CD4-positive, alpha-beta T cell treated with Interferon alpha-2 for 1 hour (primary cell): ENCODE results near the gene MRPL51.
"Not testable (repeated sequence)": the region's sequence is repeated elsewhere in the genome, so short reads cannot be mapped to it uniquely, and the experiment has no call there.

Experiments
- DNase-seq, 2 donors: peaks; one replicate each; pipeline ENCODE4 v3.0.0-alpha.2; 2020 to 2022

Gene MRPL51

DNA sequence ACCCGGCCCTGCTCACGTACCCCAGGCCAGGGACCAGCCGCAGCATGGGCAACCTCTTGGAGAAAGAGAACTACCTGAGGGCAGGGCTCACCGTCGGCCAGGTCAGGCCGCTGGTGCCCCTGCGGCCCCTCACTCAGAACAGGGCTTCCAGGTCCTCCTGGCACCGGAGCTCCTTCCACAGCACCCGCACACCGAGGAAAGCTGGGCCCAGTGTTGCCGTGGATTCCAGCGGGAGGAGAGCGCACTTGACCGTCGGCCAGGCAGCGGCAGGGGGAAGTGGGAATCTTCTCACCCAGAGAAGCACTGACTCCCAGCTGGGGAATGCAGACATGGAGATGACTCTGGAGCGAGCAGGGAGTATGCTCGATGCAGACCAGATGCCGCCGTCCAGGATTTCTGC lies 14.6 kb downstream of the MRPL51 start:
- no peak for DNase-seq

DNA sequence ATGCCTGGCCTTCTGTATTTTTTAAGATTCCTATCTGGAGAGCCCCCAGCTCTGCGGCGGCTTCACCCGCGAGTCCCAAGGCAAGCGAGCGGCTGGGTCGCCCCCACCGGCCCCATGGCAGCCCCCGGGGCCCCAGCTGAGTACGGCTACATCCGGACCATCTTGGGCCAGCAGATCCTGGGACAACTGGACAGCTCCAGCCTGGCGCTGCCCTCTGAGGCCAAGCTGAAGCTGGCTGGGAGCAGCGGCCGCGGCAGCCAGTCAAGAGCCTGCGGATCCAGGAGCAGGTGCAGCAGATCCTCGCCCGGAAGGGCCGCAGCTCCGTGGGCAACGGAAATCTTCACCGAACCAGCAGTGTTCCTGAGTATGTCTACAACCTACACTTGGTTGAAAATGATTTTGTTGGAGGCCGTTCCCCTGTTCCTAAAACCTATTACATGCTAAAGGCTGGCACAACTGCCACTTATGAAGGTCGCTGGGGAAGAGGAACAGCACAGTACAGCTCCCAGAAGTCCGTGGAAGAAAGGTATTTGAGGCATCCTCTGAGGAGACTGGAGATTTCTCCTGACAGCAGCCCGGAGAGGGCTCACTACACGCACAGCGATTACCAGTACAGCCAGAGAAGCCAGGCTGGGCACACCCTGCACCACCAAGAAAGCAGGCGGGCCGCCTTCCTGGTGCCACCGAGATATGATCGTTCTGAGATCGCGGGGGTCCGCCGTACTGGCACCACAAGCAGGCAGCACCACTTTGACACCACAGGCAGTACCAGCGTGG lies 15.3 kb downstream of the MRPL51 start:
- DNase-seq: not testable (repeated sequence)

DNA sequence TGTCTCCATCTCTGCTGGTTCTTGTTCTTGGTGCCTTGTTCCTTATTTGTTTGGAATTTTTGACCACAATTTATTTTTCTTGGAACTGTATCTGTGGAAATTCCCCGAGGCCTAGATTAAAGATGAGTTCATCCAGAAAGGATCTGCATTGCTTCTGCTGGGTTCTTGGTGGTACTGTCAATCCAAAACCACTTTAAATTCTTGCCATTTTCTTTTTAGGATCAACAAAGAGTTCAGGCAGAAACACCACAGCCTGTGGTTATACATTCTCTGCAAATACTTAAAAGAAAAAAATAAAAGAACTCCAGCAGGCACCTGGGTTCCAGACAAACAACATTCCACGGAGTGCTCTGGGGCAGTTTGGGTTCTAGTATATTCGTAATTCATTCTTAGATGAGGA lies 16.6 kb downstream of the MRPL51 start:
- no peak for DNase-seq

DNA sequence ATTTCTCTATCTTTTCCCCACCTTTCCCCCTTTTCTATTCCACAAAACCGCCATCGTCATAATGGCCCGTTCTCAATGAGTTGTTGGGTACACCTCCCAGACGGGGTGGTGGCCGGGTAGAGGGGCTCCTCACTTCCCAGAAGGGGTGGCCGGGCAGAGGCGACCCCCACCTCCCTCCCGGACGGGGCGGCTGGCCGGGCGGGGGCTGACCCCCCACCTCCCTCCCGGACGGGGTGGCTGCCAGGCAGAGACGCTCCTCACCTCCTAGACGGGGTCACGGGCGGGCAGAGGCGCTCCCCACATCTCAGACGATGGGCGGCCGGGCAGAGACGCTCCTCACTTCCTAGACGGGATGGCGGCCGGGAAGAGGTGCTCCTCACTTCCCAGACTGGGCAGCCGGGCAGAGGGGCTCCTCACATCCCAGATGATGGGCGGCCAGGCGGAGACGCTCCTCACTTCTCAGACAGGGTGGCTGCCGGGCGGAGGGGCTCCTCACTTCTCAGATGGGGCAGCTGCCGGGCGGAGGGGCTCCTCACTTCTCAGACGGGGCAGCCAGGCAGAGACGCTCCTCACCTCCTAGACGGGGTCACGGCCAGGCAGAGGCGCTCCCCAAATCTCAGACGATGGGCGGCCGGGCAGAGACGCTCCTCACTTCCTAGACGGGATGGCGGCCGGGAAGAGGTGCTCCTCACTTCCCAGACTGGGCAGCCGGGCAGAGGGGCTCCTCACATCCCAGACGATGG lies 17.7 kb downstream of the MRPL51 start:
- DNase-seq: not testable (repeated sequence)

DNA sequence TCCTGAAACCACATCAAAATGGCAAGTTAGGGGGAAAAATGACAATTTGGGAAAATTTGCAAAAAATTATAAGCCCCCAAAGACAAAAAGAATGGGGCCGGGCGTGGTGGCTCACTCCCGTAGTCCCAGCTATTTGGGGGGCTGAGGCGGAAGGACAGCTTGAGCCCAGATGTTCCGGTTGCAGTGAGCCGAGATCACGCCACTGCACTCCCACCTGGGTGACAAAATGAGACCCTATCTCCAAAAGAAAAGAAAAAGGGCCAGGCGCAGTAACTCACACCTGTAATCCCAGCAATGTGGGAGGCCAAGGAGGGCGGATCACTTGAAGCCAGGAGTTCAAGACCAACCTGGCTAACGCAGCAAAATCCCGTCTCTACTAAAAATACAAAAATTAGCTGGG lies 20.6 kb downstream of the MRPL51 start:
- no peak for DNase-seq

DNA sequence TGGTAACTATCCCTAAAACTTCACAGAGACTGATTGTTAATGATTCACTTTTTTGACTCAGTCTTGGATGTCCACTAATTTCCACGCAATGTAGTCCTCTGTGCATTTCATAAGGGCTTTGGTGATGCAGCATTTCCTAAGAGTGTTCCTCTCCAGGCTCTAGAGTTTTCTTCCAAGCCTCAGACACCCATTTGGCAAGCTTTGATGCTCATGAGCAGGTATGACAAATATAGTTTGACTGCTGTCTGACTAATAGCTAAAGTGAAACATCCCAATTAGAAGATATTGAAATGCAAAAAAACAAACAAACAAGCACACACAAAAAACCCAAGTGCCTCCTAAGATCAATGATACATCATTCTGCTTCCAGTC lies 21.1 kb downstream of the MRPL51 start:
- DNase-seq: no peak

DNA sequence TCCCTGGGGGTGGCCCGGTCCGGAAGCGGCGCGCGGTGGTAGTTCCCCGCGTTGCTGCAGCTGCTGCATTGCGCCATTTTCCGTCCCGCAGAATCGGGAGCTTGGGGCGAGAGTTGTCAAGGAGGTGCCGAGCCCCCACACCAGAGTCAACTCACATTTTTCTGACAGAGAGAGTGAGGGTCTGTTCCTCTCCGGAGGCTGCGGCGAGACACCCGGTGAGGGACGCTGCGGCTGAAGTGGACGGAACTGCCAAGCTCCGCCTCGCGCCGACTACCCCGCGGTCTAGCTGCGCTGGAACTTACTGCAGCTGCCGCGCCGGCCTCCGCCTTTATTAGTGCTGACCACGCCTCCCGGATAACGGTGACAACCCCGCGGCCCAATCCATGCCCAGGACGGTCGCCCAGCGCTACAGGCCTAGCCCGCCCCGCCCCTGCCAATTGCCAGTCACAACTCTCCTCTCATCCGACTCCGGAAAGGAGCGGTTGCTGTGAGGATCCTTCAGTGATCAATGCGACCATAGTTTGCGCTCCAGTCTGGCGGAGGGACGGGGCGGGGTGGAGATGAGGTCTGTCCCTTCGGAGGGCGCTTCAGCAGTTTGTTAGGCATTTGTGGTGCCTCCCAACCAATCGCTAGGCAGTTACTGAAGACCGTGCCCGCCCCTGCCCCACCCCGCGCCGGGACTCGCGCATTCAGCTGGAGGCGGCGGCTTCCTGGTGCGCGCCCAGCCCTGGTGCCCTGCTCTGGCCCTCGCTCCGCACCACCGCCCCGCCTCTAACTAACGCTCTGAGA lies 22.5 kb downstream of the MRPL51 start, which contains the start of gene VAMP1:
Gene VAMP1, minus strand, starts transcription at position 303 of the 789 bp plus-strand sequence. Its CDS starts 146 bp downstream, at position 157.
- DNase-seq: peak; percentile 94 to 96

DNA sequence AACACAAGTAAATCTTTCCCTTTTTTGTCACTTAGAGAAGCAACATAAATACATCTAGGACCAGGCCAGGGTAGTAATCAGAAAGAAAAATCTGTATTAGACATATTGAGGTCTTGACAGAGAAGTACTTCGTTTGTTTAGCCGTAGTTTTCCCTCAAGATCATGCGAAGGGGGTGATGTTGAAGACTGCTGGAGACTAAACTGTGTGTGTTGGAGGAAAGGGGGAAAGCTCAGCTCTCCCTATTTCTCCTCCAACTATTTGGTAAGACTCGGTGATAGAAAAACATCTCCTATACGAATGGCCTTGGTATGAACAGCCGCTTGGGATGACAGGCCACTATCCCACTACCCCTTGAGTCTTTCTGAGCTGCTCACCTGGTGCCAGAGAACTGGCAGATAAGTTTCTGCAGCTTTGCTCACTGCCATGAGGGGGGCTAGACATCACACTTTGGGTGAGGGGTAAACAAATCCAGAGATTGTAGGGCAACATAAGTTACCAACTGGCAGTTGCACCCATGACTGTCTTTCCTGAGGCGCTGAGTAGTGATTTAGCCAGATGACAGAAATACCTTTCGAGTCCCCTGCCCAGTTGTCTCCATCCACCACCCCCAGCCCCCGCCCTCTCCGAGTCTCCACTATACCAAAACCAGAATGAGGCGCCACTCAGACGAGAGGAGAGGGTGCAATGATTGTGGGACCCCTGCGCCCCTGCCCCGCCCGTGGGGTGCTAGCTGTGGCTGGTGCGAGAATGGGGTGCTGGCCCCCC lies 23.3 kb downstream of the MRPL51 start:
- no peak for DNase-seq

DNA sequence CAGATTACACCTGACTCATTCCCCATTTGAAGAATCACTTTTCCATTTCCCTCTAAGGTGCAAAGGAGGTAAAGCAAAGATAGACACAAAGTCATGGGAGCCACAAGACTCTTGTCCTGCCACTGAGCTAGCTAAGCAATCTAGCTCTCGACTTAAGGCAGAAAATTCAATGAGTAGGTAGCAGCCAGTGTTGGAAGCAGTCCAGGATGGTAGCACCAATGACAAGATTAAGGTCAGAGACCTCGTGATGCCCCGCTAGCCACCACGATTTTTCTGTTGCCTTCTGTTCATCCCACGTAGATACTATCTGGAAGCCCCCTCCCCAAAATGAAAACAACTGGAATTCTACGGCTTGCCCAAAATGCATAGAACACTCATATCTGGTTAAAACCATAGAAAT lies 24.0 kb downstream of the MRPL51 start:
- no peak for DNase-seq

DNA sequence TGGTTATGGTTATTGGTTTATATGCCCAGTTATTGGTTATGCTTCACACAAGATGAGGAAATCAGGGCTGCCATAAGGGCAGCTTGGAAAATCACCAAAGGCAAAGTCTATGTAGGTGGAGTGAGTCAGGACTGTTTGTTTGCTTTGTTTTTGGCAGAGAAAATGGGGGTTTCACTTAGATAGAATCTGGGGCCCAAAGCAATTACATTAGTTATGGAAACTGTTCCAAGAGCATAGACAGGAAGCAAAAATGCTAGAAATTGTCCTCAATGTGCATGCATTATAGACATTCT lies 24.8 kb downstream of the MRPL51 start:
- DNase-seq: no peak

DNA sequence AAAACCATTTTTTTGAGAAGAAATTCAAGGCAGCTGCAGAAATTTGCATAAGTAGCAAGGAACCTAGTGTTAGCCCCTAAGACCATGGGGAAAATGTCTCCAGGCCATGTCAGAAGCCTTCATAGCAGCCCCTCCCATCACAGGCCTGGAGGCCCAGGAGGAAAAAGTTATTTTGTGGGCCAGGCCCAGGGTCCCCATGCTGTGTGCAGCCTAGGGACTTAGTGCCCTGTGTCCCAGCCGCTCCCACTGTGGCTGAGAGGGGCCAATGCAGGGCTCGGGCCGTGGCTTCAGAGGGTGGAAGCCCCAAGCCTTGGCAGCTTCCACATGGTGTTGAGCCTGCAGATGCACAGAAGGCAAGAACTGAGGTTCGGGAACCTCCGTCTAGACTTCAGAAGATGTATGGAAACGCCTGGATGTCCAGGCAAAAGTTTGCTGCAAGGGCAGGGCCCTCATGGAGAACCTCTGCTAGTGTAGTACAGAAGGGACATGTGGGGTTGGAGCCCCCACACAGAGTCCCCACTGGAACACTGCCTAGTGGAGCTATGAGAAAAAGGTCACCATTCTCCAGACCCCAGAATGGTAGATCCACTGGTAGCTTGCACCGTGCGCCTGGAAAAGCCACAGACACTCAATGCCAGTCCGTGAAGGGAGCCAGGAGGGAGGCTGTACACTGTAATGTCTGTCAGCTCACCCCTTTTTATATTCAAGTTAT lies 25.3 kb downstream of the MRPL51 start:
- DNase-seq: not testable (repeated sequence)

DNA sequence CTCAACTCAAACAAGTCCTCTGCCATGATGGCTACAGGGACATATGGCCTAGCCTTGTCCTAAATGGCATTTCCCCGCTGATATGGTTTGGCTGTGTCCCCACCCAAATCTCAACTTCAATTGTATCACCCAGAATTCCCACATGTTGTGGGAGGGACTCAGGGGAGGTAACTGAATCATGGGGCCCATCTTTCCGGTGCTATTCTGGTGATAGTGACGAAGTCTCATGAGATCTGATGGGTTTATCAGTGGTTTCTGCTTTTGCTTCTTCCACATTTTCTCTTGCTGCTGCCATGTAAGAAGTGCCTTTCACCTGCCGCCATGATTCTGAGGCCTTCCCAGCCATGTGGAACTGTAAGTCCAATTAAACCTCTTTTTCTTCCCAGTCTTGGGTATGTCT lies 26.3 kb downstream of the MRPL51 start:
- DNase-seq: not testable (repeated sequence)

DNA sequence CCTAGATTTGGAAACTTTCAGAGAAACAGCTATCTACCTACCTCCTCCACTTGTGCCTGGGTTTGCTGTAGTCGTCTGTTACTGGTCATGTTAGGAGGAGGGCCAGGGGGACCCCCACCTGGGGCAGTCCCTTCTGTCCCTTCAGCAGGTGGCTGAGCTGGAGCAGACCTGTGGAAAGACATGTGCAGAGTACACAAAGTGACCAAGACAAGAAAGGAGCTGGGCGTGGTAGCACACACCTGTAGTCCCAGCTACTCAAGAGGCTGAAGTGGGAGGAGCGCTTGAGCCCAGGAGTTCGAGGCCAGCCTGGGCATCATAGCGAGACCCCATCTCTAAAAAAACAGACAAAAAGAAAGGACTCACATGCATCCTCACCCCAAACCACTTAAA lies 26.9 kb downstream of the MRPL51 start:
- no peak for DNase-seq

DNA sequence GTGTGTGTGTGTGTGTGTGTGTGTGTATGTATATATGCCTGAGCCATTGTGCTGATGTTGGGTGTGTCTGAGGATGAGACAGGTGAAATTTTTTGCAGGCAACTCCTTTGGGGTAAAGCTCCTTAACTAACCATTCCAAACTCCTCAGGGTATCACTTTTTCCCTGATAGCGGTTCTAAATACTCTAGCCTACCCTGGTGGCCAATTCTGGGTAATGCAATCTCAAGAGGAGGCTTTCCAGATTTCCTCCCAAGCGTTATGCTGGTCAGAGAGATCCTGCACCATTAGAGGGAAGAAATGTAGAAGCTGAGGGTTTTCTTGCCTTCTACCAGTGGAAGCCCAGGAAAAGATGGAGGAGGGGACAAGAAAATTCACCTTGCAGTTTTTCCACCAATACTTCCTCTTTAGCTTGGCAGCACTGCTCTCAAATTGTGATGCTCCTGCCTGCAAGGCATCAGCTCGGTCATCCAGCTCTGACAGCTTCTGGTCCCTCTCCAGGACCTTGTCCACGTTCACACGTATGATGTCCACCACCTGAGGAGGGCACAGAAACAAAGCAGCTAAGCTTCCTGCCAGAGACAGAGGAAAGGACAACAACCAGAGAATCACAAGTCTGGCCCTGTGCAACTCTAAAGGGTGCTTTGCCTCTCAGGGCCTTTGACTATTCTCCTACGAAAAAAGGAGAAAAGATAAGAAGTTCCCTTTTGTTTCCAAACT lies 27.4 kb downstream of the MRPL51 start:
- peak; percentile 35 to 73 for DNase-seq

DNA sequence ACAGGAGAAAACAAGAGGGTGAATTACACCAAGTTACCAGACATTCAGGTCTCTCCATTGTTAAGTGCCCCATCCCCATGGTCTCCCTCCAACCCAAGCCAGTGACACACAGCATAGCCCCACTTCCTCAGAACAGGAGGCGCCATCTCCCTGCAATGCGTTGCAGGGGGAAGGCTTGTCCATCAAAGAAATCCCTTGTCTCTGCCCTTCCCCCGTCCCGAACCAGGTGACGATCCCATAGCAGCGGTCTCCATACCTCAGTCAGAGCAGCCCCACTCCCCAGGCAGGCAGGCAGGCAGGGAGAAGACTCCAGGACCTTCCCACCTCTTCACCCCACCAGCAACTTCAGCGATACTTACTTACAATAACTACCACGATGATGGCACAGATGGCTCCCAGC lies 28.5 kb downstream of the MRPL51 start:
- DNase-seq: no peak

DNA sequence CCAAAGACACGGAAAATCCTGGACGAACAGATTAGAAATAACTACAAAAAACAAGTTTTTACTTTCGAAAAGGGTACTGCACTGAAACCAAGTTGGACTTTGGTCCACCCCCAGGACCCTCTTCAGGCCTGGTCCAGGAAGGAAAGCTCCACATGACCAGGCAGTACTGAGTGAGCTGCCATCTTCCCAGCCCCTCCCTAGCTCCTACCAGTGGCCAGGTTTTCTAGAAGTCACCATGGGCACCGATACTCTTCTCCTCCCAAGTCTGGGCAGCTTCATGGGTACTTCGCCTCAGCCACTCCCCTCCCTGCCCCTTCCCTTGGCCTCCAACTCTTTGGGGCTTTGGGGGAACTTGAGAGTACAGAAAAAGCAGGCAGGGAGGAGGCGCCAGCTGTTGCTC lies 29.2 kb downstream of the MRPL51 start:
- no peak for DNase-seq

DNA sequence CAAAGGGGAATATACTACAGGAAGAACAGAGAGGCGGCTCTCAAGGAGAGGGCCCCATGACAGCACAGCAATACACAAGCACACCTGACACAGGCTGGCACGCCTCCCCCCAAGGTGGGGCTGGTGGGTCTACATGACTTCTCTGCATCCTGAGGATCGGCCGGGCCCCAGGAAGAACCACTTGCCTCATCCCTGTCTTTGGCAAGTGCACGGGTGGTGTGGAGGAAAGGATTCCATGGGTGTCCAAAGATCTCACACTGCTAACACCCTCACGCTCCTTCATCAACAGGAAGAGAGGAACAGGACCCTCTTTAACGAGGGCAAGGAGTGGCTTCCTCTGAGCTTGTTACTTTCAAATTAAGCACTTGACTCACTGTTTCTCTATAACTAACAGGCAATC lies 29.8 kb downstream of the MRPL51 start:
- DNase-seq: no peak

DNA sequence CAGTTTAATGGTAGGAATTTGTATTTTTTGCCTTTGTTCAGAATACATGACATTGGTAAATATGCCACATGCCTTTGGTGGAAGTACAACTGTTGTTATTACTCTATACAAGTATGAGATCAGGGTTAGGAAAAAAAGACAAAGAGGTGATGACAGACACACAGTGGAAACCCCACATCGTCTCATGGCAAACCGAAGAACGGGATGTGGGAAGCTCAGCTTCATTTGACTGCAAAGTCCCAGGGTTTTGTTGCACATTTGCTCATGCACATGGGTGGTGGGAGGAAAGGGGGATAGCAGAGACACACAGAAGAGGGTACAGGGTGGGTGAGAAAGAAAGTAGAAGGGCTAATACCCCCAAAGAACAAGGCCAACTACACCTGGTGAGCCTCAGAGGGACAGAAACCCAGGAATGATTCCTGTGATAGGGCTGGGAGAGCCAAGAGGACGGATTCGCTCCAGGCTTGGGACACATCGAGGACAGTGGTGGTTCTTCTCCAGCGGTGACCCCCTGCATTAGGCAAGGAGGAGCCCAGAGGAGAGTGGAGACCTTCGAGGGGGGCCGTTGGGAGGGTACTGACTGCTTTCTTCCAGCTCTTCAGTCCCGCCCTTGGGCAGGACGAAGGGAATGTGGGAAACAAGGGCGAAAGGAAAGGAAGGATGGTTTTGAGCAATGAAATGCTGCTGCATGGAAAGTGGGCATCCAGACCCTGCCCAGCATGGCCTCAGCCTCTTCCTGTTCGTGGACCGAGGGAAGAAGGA lies 30.6 kb downstream of the MRPL51 start:
- no peak for DNase-seq

DNA sequence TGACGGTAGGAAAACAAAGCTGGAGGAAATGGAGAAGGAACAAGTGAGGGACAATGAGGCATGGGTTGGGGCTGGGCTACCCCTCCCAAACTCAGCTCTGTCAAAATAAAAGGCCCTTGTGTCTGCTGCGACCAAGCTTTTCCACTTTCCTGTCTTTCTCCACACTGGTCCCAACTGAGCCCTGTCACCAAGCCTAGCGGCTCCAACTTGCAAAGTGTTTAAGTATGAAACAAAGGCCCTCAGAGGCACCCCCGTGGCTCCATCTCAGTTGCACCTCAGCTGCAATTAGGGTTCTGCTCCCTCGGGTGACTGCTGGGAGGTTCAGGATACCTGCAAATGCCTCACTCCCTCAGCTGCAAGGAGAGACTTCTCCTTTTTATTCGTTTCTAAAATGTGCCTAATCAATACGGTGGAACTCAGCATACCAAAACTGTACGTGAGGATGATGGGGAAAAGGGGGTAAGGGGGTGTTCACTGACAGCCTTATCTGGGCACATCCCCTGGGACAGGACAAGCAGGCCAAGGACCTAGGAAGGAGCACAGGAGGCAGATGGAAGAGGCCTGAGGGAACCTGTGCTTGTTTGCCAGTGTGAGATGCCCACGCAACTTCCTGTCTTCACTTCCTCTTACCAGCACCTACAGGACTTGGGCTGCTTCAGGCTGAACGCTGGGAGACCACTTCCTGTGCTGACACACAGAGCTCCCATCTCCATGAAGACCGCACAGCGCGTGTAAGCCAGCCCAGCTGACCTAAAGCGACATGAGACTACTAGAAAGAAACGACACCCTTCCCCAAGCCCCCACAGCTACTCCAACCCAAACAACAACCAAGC lies 31.4 kb downstream of the MRPL51 start:
- peak; percentile 86 to 87 for DNase-seq
